HG02571 (cell line): ENCODE measurements around the gene SLIT3.

Experiments used
- ATAC-seq: cut with Tn5 transposase; IDR thresholded peaks from one replicate; pipeline ENCODE4 v1.9.1; 2021; ENCODE audit warnings: mild to moderate bottlenecking, moderate library complexity; ENCODE audit not compliant: unreplicated experiment

SLIT3 gene

DNA sequence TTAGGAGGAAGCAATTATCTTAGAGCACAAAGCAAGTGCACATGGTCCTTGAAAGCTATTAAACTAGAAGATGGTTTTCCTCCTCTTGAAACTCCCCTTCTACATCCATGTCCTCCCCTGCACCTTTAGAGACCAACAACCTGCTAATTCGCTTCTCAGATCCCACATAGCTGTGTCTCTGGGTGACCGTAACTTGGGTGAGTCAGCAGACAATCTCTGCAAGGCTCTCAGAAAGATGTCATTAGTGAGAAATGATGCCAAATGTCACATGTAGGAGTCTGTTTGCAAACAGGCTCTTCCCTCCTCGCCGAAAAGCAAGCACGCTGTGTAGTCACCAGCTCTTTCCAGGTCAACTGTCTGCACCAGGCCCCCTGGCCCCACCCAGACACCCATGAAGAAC is 291.8 kb downstream of the SLIT3 start:
- no peak for ATAC-seq

DNA sequence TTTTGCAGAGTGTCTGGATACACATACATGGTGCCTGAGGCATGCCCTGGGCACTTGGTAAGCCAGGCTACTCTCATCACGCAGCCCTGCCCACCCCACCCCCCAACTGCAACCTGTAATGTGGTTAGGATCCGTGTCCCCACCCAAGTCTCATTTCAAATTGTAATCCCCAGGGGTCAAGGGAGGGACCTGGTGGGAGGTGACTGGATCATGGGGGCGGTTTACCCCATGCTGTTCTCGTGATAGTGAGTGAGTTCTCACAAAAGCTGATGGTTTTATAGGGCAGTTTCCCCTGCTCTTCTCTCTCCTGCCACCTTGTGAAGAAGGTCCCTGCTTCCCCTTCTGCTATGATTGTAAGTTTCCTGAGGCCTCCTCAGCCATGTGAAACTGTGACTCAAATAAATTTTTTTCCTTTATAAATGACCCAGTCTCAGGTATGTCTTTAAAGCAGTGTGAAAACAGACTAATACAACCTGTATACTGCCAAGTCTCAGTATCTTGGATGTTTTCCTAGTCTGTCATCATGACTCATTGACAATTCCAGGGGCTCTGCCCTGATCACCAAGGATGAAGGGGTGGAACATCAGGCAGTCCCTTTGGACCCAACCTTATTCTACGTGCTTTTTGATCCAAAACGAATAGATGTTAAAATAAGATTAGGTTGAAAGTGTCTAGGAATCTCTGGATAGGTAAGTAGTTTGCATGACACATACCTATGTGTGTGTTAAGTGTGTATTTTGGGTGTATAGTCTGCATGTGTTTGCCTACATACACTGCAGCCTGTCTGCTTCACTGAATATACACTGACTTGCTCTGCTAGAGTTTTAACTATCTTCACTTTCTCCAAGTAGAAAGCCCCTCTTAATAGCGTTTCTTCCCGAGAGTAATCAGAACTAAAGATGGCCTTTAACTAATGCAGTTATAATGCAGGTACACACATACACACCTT is 293.8 kb downstream of the SLIT3 start:
- ATAC-seq, result no peak

DNA sequence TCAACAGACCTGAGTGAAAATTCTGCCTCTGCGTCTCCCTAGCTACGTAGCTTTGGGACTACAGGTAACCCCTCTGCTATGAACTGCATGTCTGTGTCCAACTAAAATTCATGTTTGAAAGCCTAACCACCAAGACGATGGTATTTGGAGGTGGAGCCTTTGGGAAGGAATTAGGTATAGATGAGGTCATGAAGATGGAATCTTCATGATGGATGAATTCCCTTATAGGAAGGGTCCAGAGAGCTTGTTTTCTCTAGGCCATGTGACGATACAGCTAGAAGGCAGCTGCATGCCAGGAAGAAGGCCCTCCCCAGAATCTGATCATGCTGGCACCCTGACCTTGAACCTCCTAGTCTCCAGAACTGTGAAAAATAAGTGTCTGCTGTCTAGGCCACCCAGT is 296.4 kb downstream of the SLIT3 start:
- ATAC-seq, result no peak

DNA sequence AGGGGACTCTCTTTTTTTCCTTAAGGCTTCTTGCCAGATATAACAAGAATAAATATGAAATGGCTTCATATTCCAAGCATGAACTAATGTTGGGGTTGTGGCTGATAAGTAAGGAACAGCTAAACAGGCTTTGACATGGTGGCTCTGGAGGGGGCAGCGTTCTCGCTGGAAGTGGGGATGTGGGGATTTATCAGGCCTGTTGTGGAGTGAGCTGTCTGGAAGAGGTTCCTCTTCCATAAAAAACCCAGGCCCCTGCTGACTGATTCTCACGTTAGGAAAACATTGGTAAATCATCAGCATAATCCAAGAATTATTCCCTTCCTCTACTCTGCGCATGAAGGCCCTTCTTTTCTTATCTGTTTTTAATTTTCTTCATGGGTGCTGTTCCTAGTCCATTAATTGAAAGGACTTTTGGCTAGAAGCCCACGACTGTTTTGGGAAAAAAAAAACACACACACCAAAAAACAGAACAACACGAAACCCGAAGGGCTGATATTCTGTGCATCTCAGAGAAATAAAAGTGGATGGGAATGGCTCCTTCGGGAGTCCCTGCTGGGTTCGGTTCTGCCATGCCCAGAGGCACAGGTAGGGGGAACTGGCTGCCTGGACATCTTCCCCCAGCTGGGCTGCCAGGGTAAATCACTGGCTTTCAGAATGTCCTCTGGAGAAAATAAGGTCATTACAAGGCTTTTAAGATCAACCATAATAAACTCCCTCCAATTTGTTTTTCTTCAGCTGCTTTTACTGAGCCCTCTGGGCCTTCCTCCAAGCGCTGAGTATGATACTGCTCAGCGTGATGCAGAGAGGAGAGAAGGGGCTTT is 297.0 kb downstream of the SLIT3 start:
- no peak for ATAC-seq

DNA sequence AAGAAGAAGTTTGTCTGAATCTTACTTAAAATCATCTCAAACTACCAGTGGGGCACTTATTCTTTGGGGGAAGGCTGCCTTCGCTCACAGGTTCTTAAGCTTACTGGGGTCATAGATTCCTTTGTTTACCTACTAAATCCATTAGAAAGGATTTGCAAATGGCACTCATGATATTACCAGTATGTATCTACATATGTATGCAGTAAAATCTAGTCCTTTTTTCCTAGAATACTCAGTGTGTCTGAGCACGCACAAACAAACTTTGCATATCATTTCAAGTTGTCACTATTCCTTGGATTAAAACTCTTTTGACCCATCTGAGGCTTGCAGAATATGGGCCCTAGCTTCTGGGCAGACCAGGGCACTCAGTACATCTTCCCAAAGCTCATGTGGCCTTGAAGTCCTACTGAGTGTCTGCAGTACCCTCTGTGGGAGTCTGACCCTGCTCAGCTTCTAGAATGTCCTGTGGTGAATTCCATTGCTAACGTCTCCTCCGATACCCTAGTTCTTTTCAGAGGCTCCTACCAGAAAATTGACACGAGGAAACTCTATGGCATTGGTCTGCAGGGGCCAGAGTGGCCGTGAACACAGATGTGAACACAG is 297.9 kb downstream of the SLIT3 start:
- ATAC-seq, result no peak

DNA sequence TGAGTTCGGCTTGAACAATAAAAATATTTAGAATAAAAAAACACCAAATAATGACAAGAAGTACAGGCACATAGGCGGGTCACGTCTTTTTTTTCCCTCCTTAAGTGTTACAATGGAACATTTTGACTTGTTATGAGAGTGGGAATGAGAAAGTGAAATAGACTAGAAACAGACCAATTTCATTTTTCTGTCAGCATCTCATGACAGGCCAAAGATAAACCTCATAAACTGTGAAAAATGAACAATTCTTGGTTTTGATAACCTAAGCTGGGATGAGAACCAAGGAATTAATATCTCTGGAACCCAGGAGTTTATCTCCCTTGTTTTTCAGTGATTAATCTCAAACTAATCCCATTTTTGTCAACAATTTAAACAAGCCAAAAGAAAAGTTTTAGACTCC is 299.5 kb downstream of the SLIT3 start:
- no peak for ATAC-seq

DNA sequence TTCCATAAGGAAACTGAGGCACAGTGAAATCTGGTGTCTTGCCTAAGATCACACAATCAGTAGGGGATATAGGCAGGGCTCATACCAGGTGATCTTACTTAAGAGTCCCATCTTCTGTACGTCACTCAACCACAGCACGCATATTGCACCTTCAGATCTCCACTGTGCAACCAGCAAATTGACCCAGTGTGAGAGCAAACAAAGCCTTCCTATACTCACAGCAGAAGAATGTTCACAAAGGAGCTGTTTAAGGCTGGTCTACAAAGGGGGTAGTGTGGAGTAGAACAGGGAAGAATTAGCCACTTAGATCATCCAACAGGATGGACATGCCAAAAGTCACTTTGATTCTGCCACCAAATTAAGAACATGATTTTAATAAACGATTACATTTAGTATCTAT is 305.9 kb downstream of the SLIT3 start:
- ATAC-seq, result no peak

DNA sequence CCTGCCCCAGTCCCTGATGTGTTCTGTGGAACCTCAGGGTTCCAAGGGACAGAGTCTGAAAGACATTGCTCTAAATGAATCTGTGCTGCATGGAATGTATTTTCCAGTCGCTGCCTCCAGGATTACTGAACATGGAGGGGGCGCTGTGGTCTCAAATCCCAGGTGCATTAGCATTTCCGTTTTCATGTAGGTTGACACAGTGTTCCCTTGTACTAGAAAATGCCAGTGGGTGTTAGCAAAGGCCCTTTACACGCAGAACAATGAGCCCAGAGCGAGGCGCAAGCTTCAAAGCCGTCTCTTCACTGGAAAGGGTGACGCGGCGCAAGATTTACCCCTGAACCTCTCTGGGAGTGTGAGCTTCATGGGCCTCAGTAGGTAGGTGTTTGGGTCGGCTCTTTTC is 308.3 kb downstream of the SLIT3 start:
- ATAC-seq, result no peak

DNA sequence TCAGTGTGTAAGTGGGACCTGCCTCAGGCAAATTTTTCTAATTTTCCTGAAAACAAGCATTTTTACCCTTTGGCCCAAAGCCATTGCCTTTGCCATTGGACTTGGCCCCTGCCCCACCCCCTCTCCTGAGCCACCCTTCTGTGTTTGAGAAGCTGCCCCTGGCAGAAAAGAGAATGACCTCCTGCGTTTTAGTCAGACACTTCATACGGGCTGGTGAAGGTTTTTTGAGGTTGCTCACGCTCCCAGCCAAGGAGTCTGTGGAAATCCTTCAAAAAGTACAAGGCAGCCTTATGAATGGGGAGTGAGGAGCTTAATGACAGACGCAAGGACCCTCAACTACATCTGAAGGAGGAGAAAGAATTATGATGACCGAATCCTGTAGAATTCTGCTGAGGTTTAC is 308.9 kb downstream of the SLIT3 start:
- no peak for ATAC-seq

DNA sequence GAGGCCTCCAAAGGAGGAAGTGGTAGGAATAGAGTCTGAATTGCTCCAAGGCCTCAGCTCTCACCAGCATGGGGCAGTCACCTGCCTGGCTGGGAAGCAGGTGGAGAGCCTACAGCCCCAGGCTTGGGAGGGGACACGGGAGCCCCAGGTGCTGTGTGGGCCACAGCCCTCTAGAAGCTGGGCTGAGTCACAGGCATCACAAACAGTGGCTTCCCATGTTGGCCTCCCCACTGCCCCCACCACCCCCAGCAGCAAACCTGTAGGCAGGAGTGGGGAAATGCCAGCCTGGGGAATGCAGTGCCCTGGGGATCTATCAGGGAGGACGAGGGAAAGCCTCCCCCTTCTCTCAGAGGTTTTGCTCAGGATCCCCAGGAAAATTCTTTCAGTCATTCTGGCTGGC is 309.6 kb downstream of the SLIT3 start:
- no peak for ATAC-seq

DNA sequence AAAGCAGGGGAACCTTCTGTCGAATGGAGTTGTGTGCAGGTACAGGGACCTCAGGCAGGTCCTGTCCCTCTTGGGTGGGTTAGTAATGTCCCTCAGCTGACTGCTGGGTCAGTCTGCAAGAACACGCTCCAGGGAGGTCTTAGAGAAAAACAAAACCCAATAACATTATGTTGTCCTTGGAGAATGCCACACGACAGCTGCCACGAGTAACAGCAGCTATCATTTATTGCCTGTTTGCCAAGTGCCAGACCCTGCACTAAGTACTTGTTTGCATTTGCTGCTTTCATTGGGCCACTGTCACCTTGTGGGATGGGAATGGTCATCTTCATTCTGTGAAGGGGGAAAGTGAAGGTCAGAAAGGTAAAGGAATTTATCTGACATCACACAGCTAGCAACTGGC is 310.3 kb downstream of the SLIT3 start:
- no peak for ATAC-seq

DNA sequence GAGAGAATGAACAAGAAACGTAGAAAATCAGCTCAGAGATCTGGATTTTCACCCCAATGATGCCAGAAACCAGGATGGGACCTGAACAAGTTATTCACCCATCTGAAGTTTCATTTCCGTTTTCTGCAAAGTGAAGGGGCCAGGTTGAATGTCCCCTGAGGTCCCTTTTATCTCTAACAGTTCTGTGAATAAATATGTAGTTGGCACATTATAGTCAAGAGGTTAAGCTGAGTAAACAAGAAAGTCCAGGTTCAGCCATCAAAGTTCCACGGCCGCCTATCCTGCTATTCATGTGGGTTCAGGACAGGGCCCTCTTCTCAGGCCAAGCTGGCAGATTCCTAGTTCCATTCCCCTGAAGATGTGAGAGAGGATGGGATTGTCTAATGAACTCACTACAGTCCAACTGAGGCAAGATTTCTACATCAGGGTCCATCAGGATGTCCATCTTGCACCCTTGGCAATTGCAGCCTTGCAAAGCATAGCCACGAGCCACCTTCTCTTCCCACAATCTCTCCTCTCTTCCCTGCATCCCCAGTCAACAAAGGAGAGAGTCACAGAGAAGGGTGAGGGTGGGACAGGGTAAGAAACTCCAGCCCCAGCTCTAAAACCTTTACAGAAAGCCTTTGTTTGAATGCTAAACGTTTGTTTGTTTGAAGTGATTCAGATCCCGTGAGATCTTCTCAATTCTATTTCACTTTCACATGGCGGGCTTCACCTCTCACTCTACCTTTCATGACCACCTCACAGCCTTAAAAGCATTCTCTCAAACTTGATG is 311.0 kb downstream of the SLIT3 start:
- no peak for ATAC-seq

DNA sequence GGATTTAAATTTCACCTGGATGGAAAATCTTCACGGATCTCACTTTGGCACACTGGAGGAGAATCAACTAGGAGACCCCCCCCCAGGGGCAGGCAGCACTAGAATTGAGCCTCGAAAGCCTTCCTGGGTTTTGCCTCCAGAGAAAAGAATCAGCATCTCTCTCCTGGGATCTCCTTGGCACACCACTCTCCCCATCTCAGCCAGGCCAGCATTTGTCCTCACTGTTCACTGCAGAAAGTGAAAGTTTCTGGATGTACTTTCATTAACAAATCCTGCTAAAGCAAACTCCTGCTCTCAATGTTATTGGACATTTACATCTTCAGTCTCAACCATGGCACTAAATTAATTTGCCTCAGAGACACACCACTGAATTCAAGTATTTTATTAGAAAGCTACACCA is 312.2 kb downstream of the SLIT3 start:
- no peak for ATAC-seq

DNA sequence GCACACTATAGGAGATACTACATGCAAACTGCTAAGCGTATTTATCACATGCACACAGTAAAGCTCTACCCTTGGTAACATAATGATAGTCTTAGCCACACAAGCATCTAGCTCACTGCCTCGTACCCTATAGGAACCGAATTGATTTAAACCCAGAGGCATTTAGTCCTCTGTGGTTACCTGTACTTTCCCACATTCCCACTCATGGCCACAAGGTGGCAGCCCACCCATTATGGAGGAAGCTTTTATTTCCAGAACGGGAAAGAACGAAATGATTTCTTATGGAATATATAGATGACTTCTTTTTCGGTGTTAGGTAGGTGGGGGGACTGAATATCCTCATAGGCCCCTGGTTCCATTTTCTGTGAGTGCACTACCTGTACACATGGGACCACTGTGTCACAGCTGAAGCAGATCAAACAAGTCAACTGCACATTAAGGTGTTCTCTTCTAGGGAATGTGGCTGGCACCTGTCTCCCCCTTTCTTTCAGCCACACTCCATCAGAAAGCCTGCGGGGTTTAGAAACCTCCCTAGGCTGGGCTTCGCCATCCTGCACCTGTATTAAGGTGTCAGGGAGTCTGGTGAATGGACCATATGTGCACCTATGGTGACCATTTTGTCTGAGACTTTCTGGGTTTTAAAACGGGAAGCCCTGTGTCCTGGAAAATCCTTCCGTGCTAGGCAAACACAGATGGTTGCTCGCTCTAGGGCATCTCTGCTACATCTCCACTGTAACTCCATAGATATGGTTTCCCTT is 313.2 kb downstream of the SLIT3 start:
- ATAC-seq, result no peak

DNA sequence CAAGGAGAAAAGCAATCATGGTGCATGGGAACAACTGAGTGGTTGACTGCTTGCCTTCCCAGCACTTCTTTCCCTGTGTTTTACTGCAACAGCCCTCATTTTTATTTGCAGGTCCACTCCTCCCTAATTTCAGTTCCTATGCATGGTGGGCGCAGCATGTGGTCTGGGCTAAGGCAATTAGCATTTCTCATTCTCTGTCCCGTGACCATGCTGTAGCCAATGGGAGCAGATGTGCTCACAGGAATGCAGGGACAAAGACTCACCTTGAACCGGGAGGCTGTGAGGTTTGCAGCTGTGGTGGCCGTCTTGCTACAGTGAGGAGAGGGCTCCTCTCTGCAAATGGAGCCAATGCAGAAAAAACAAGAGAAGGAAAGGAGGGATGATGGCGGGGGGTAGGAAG is 315.5 kb downstream of the SLIT3 start:
- no peak for ATAC-seq

DNA sequence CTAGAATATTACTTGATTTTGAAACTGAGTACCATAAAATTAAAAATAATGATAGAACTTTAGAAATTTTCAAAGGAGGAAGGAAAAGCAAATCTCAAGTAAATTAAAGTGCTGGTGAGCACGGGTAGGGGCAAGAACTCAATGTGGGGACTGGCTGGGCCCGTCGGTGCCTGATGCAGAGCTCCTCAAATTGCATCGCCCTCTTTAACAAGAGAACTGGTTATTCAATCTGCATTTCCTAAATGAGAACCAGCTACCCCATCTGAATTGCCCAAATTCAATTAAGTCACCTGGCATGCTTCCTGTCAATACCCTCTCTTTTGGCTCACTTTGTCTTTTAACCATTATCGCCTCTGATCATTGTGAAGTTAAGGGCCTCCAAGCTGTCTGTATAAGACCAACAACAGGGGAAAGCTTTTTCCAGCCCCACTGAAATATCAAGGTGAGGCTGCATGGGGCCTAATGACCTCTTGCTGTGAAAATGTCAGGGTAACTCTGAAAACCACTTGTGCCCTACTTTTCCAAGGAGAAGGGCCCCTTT is 316.7 kb downstream of the SLIT3 start:
- no peak for ATAC-seq

DNA sequence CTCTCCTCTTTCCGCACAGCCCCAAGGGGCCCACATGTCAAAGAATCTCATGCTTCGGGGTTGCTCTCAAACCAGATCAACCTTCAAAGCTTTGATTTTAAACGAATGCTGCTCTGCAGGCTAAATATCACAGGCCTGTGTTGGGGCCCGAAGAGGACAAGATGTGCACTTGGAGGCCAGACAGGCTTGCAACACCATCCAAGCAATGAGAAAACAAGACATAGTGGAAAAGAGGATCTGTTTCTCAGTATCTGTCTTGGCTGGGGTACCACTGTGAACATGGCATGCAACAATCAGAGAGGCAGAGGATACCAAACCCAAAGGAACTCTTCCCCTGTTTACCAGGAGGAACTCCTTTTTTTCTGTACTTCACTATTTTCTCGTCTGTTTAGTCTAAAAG is 321.8 kb downstream of the SLIT3 start:
- ATAC-seq, result no peak

DNA sequence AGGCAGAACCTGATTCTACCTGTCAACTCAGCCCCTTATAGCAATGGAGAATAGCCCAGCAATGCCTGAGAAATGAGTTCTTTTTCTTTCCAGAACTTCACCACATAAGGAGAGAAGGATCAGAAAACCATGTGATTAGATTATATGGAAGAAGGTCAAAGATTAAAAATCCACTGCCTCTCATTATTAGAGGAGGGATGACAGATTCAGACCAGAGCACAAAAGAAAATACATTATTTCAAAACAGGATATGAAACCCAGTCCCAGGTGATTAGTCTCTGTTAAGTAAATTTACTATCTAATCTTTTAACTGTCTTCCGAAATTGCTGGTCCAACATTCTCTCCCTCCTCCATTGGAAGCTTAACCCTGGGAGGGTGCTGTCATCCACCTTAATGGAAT is 322.4 kb downstream of the SLIT3 start:
- ATAC-seq, result no peak

DNA sequence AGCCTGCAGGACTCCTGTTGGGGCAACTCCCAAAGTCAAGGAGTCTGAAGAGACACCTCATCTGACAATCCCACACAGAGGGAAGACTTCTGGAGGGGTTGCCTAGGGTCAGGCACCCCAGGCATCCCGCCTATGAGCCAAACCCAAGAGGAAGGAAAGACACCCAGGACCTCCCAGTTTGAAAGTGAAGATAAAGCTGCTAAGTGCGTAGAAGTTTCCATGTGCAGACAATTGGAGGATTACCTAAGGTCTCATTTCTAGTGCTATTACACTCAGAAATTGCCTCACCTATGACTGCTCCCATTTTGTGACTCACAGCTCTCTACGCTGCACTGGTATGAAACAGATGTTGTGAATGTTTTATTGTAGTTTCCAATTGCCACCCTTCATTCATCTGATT is 322.9 kb downstream of the SLIT3 start:
- ATAC-seq, result no peak
